ENCODE results near the gene MDM2.
A peak's percentile ranks its signal among the peaks of the same experiment; 100 is the strongest.

The MDM2 gene

DNA sequence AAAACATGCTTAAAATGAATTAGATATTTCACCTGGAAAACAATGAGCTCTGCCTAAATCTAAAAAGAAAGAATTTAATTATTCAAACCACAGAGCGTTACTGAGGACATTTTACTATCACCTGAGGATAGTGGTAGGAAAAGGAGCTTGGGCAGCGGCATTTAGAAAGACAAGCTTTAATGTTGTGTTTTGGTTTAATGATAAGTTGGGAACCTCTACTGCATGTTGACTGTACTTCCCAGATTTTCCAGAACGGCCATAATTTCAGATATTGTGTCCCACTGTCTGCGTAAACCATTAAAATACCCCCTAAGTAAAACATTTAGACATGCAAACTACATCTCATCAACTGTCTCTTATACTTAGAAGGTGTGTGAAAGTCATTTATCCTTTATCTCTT, 69.6 kb downstream of the MDM2 start:
- no peak for DNase-seq (ENCODE audit: low read depth, low spot score)

- no peak for DNase-seq (ENCODE audit: low read depth, low spot score)
Measured at GRCh38 chr12:68878283-68878682, 70.3 kb downstream of the MDM2 start.

DNA sequence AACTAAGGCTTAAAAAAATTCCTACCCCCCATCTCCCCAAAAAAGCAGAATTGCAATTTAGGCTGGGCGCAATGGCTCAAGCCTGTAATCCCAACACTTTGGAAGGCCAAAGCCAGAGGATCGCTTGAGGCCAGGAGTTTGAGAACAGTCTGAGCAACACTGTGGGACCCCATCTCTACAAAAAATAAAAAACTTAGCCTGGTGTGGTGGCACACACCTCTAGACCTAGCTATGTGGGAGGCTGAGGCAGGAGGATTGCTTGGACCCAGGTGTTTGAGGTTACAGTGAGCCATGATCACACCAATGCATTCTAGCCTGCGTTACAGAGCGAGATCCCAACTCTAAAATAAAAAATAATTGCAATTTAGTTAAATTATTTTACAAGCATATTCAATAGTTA, 70.9 kb downstream of the MDM2 start:
- no peak for DNase-seq (ENCODE audit: low read depth, low spot score)

DNA sequence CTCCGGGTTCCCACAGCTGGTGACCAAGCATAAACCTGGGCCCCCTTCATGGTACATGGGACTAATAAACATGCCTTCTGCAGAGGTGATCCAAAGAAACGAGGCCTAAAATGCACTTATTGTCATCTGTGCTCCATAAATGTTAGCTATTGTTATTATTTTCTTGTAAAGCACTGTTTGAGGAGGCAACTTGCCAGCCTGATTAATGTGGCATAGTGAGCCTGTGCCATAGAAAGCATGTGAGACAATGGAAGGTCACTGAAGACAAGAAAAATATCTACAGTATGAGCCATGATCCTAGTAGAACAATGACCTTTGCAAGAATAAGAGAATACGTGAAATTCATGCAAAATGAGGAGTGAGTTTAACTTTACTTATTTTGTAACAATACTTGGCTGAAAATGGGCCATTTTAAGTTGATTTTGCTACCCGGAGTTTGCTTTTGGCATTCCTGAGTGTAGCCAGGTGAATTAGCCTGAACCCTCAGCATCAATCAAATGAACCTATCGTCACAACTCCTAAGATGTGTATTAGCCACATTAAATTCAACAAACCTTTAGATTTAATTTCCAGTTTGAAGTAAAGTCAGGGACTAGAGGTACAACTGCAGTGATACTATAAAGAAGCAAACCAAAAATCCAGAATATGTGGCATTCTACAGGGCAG, 72.8 kb downstream of the MDM2 start:
- peak; percentile 19 for DNase-seq (ENCODE audit: low read depth, low spot score)

GRCh38 chr12:68882251-68882964, 74.4 kb downstream of the MDM2 start:
- DNase-seq (ENCODE audit: low read depth, low spot score), result no peak

GRCh38 chr12:68883151-68883550, 75.2 kb downstream of the MDM2 start:
- DNase-seq (ENCODE audit: low read depth, low spot score), result no peak

DNA sequence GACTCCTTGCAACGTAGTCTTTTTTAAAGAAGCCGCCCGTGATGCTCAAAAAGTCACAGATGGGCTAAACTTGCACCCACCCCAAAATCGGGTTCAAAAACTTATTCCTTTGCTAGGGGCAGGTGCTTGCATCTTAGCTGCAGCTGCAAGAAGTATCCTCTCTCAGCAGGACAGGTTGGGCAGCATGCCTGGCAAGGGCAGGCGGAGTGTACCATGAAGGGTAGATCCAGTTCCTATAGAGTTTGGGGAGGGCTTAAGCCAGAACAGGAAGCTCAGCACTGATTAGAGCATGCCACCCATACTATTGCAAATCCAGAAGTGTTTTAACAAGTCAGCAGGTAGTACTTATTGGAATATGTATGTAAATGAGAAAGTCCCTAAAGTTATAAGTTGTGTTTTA, 76.3 kb downstream of the MDM2 start:
- no peak for DNase-seq (ENCODE audit: low read depth, low spot score)

DNA sequence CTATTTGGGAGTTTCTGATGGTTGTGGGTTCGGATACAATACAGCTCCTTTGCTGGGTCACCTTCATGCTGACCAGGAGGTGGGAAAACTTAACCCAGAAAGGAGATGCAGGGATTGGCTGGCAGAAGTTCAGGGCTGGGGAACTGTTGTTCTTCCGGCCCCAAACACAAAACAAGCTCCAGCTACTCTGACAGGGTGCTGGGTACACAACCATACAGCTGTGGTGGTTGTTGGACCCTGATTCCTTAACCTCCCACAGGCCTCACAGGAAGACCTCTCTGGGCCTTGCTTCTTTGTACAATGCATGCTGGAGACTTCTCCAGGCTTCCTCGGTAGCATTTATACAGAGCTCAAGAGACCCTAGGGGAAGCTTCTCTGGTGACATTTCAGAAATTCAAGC, 77.4 kb downstream of the MDM2 start:
- DNase-seq (ENCODE audit: low read depth, low spot score), result no peak

- no peak for DNase-seq (ENCODE audit: low read depth, low spot score)
Measured at GRCh38 chr12:68886636-68887572, 78.9 kb downstream of the MDM2 start.

GRCh38 chr12:68887641-68888040, 79.7 kb downstream of the MDM2 start:
- DNase-seq (ENCODE audit: low read depth, low spot score), result no peak

- DNase-seq (ENCODE audit: low read depth, low spot score), result no peak
Measured at GRCh38 chr12:68888243-68888642, 80.3 kb downstream of the MDM2 start.

DNA sequence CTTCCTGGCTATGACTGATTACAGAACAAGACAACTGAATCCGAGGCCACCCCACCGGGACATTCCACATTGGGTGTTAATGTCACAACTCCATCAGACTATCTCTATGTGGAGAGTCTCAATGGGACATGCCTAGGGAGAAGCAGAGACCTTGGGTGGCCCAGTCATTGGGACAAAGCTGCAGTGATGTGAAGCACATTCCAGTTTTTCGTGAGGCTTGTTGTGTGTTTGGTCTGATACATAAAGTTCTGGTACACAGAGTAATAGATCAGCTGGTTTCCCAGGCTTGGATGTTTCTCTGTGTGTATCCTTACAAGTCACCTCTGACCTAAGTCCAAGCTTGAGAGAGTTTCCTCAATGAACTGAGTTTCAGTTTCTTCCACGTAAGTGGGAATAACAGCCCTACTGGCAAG, 82.7 kb downstream of the MDM2 start:
- DNase-seq (ENCODE audit: low read depth, low spot score), result no peak

GRCh38 chr12:68891141-68891540, 83.2 kb downstream of the MDM2 start:
- DNase-seq (ENCODE audit: low read depth, low spot score), result no peak

- DNase-seq (ENCODE audit: low read depth, low spot score), result no peak
Measured at GRCh38 chr12:68893201-68893600, 85.2 kb downstream of the MDM2 start.

GRCh38 chr12:68893741-68894140, 85.8 kb downstream of the MDM2 start:
- DNase-seq (ENCODE audit: low read depth, low spot score), result no peak

GRCh38 chr12:68894276-68894855, 86.4 kb downstream of the MDM2 start:
- DNase-seq (ENCODE audit: low read depth, low spot score), result no peak

DNA sequence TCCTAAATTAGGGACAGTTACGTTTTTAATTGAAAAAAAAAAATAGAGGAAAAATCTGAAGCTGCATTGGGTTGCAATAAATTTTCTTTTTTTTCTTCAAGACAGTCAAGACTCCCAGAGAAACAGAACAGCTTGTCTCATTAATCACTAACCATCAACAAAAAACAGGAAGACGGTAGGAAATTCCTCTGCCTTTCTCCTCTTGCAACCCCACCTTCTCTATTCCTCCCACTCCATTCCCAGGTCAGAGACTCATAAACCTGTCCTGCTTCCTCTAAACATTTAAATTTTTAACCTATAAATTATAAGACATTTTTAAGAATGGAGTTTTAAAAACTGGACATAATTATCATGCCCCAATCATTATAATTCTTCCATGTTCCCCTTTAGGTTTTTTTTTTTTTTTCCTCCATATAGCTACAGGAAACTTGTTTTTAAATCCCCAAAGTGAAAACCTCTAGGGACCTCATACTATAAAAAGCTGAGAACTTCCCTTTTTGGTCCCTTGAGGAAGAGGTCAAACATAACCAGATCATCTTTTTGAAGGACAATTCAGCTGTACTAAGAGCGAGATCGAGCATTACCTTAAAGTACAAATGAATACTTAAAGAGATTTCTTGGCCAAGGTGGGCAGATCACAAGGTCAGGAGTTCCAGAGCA, 89.0 kb downstream of the MDM2 start:
- no peak for DNase-seq (ENCODE audit: low read depth, low spot score)

GRCh38 chr12:68899251-68899771, 91.3 kb downstream of the MDM2 start:
- DNase-seq (ENCODE audit: low read depth, low spot score), result peak; percentile 87

DNA sequence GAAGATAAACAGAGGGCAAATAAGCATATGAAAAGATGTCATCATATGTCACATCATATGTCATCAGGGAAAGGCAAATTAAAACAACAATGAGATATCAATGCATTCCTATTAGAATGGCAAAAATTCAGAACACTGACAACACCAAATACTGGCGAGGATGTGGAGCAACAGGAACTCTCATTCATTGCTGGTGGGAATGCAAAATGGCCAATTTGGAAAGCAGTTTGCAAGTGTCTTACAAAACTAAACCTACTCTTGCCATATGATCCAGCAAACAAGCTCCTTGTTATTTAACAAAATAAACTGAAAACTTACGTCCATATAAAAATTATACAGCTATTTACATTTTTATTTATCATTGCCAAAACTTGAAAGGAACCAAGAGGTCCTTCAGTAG, 92.3 kb downstream of the MDM2 start:
- no peak for DNase-seq (ENCODE audit: low read depth, low spot score)
